Measurements from ENCODE around the gene ERCC1. TPM values are rescaled to one million over a fixed set of nuclear protein-coding genes. Genes with fewer than 3 reads are reported as not detected.

The ERCC1 gene
- polyA plus RNA-seq, 1 donor from 2014 or later, result 69.2 TPM

DNA sequence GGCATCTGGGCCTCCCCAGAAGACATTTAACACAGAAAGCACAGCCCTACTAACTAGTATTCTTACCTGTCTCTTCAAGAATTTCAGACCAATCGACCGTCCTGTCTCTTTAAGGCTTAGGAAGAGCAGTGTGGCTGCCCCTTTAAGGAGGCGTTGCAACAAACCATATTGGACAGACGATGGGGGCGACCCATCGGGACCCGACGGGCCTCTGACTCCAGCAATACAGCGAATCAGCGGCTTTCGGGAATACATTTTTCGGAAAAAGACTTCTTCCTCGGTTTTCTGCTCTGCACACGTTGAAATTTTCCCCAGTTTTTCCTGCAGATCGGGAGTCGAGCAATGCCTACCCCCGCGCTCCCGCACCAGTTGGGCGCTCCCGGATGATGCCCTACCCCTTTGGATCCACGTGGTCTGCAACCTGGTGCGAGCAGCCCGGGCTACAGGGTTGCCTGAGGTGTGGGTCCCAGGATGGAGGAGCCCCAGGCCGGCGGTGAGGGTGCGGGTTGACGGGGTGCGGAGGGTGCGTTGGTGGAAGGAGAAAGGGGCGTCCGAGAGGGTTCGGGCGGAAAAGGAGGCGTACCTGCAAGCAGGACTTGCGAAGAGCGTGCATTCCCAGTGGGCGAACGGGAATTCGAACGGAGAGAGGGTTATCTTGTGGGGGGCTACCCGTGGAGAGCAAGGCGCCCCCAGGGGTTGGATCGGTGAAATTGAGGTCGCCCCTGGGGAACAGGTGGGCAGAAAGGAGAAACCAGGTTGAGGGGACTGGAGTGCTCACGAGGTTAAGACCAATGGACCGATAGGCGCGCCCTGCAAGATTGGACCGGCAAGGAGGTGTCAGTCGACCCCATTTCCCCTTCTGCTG, 17.3 kb downstream of the ERCC1 start, which contains the start of gene POLR1G:
Gene POLR1G, plus strand, starts transcription at position 419 of the 865 bp plus-strand sequence. Its CDS starts 53 bp downstream, at position 472.
- Histone ChIP-seq H3K4me3 (ENCODE audit: low read length) (peak within 1 kb of the TSS; percentile 81), H3K9me2 (ENCODE audit: insufficient read depth, low read length) (no peaks in the 10 kb centered on the region), H3K4me2 (ENCODE audit: low read length) (peak within 1 kb of the TSS; percentile 79), H3K27me3 (ENCODE audit: insufficient read depth, low read depth, low read length) (peaks cover 40% of the 10 kb centered on the region), H3K27ac (ENCODE audit: low read length) (peak within 1 kb of the TSS; percentile 88), H3K36me3 (ENCODE audit: insufficient read depth, low read length) (no peaks in the 10 kb centered on the region), H4K20me1 (ENCODE audit: insufficient read depth) (no peaks in the 10 kb centered on the region), H3F3A (ENCODE audit: insufficient read depth, low read length, poor library complexity, severe bottlenecking) (no peaks in the 10 kb centered on the region), H3K79me2 (replicated peaks; ENCODE audit: insufficient read depth, low read length) (no peaks in the 10 kb centered on the region), H3K9me3 (ENCODE audit: low read length) (no peaks in the 10 kb centered on the region), H3K9ac (ENCODE audit: low read length) (peak within 1 kb of the TSS; percentile 88), H2AFZ (ENCODE audit: low read depth, low read length) (peak within 1 kb of the TSS; percentile 63)
- TF ChIP-seq MXI1 (conservative IDR thresholded peaks at IDR 0.05; ENCODE audit: poor library complexity, severe bottlenecking), result peak; percentile 98
- peak; percentile 32 for TF ChIP-seq REST (IDR thresholded peaks at IDR 0.05; ENCODE audit: borderline replicate concordance)
- TF ChIP-seq RAD21 (conservative IDR thresholded peaks at IDR 0.05), result no peak
- no peak for TF ChIP-seq EZH2 (IDR thresholded peaks at IDR 0.05; ENCODE audit: borderline replicate concordance, insufficient read depth, low read length, poor library complexity, severe bottlenecking)
- TF ChIP-seq, protein P1, sequence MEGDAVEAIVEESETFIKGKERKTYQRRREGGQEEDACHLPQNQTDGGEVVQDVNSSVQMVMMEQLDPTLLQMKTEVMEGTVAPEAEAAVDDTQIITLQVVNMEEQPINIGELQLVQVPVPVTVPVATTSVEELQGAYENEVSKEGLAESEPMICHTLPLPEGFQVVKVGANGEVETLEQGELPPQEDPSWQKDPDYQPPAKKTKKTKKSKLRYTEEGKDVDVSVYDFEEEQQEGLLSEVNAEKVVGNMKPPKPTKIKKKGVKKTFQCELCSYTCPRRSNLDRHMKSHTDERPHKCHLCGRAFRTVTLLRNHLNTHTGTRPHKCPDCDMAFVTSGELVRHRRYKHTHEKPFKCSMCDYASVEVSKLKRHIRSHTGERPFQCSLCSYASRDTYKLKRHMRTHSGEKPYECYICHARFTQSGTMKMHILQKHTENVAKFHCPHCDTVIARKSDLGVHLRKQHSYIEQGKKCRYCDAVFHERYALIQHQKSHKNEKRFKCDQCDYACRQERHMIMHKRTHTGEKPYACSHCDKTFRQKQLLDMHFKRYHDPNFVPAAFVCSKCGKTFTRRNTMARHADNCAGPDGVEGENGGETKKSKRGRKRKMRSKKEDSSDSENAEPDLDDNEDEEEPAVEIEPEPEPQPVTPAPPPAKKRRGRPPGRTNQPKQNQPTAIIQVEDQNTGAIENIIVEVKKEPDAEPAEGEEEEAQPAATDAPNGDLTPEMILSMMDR (IDR thresholded peaks at IDR 0.05; ENCODE audit: poor library complexity, severe bottlenecking), result peak; percentile 49
- TF ChIP-seq SMC3 (conservative IDR thresholded peaks at IDR 0.05; ENCODE audit: poor library complexity), result peak; percentile 30
- TF ChIP-seq TAF1 (IDR thresholded peaks at IDR 0.05; ENCODE audit: low read depth), result no peak
- peak; percentile 65 for TF ChIP-seq EP300 (conservative IDR thresholded peaks at IDR 0.05; ENCODE audit: poor library complexity, severe bottlenecking)
- peak; percentile 67 for TF ChIP-seq POLR2AphosphoS5 (IDR thresholded peaks at IDR 0.05)

DNA sequence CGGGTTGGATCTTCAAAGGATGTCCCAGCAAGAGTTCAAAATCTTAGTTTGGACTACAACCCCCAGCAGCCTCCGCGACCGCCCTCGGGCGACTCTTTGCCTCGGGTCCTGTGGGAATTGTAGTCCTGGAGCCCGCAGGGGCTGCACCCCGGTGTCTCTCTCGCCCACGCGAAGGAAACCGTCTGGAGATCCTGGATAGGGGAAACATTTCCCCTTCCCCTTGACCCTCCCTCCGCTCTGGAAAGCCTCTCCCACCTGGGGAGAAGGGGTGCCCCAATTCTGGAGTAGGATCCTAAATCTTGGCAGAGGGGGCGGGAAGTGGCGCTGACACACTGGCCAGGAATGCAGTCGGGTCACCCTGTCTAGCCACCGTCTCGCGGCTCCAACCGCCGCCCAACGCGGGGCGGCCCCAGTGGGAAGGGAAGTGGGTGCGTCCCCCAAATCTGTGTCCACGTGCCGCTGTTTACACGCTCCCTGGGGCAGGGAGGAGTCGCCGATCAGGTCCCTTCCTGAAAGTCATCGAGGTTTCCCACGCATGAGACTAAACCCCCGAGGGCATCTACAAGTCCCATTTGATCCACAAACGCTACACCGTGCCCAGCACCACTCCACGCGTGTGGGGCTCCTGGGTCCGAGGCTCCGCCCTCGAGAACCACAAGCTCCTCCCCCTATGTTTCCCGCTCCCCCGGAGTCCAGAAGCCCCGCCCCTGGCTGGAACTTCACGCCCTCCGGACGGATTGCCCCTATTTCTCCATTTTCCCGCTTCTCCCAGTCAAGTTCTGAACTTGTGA, 18.1 kb downstream of the ERCC1 start:
- peaks cover 40% of the 10 kb centered on the region for H3K27me3 ChIP-seq (ENCODE audit: insufficient read depth, low read depth, low read length)
- H3K9ac ChIP-seq (ENCODE audit: low read length), result peak overlapping the region; percentile 88
- H2AFZ ChIP-seq (ENCODE audit: low read depth, low read length), result peak overlapping the region; percentile 63
- peak overlapping the region; percentile 88 for H3K27ac ChIP-seq (ENCODE audit: low read length)
- peak overlapping the region; percentile 79 for H3K4me2 ChIP-seq (ENCODE audit: low read length)
- TF ChIP-seq EP300 (conservative IDR thresholded peaks at IDR 0.05; ENCODE audit: poor library complexity, severe bottlenecking), result no peak
- TF ChIP-seq MXI1 (conservative IDR thresholded peaks at IDR 0.05; ENCODE audit: poor library complexity, severe bottlenecking), result peak; percentile 33
- no peaks in the 10 kb centered on the region for H3F3A ChIP-seq (ENCODE audit: insufficient read depth, low read length, poor library complexity, severe bottlenecking)
- peak overlapping the region; percentile 81 for H3K4me3 ChIP-seq (ENCODE audit: low read length)
- no peaks in the 10 kb centered on the region for H3K9me2 ChIP-seq (ENCODE audit: insufficient read depth, low read length)
- no peaks in the 10 kb centered on the region for H3K36me3 ChIP-seq (ENCODE audit: insufficient read depth, low read length)
- no peaks in the 10 kb centered on the region for H3K9me3 ChIP-seq (ENCODE audit: low read length)
- no peaks in the 10 kb centered on the region for H4K20me1 ChIP-seq (ENCODE audit: insufficient read depth)
- no peaks in the 10 kb centered on the region for H3K79me2 ChIP-seq (replicated peaks; ENCODE audit: insufficient read depth, low read length)

Data from neural cell (in vitro differentiated cells).